Effector CD8-positive, alpha-beta T cell (primary cell): Measurements from ENCODE around the gene FMNL2.

Experiments used
- DNase-seq: peaks from one replicate; lab custom pipeline; 2025; lab: John Stamatoyannopoulos, UW

Gene FMNL2

GRCh38 chr2:152493945-152494528, 159.1 kb downstream of the FMNL2 start:
- DNase-seq = no peak

GRCh38 chr2:152496371-152496770, 161.4 kb downstream of the FMNL2 start:
- DNase-seq = no peak

- DNase-seq = no peak
Observed at GRCh38 chr2:152497481-152498052, 162.6 kb downstream of the FMNL2 start.

- no peak for DNase-seq
Observed at GRCh38 chr2:152499331-152499816, 164.4 kb downstream of the FMNL2 start.

- no peak for DNase-seq
Observed at GRCh38 chr2:152499896-152500735, 165.1 kb downstream of the FMNL2 start.

- DNase-seq = no peak
Observed at GRCh38 chr2:152500772-152501171, 165.8 kb downstream of the FMNL2 start.

- DNase-seq = no peak
Observed at GRCh38 chr2:152501666-152502065, 166.7 kb downstream of the FMNL2 start.

GRCh38 chr2:152504618-152505017, 169.6 kb downstream of the FMNL2 start:
- DNase-seq = no peak

GRCh38 chr2:152505495-152505906, 170.5 kb downstream of the FMNL2 start:
- DNase-seq = no peak

- DNase-seq = no peak
Observed at GRCh38 chr2:152506843-152507242, 171.9 kb downstream of the FMNL2 start.

GRCh38 chr2:152507907-152508306, 172.9 kb downstream of the FMNL2 start:
- DNase-seq = no peak

GRCh38 chr2:152508446-152508845, 173.5 kb downstream of the FMNL2 start:
- DNase-seq = no peak

- DNase-seq = no peak
Observed at GRCh38 chr2:152509772-152510491, 175.0 kb downstream of the FMNL2 start.

GRCh38 chr2:152510621-152511020, 175.6 kb downstream of the FMNL2 start:
- DNase-seq = no peak

- no peak for DNase-seq
Observed at GRCh38 chr2:152511981-152512380, 177.0 kb downstream of the FMNL2 start.

- no peak for DNase-seq
Observed at GRCh38 chr2:152513029-152513428, 178.1 kb downstream of the FMNL2 start.

GRCh38 chr2:152513681-152514080, 178.7 kb downstream of the FMNL2 start:
- no peak for DNase-seq

- no peak for DNase-seq
Observed at GRCh38 chr2:152518034-152518433, 183.1 kb downstream of the FMNL2 start.

- DNase-seq = no peak
Observed at GRCh38 chr2:152518641-152519580, 183.9 kb downstream of the FMNL2 start.

GRCh38 chr2:152519581-152519952, 184.6 kb downstream of the FMNL2 start:
- DNase-seq = no peak

- DNase-seq = no peak
Observed at GRCh38 chr2:152520759-152521158, 185.8 kb downstream of the FMNL2 start.
